ENCODE measurements around the gene LRP5. TPM values are rescaled to one million over a fixed set of nuclear protein-coding genes. Genes with fewer than 3 reads are reported as not detected.

LRP5 gene
- total and polyA plus RNA-seq, 9 of the 15 experiments (the other 6 are each of a cell fraction or from before 2014, with no cell fraction given), result 0.48 to 44.2 (median 13.5) TPM

DNA sequence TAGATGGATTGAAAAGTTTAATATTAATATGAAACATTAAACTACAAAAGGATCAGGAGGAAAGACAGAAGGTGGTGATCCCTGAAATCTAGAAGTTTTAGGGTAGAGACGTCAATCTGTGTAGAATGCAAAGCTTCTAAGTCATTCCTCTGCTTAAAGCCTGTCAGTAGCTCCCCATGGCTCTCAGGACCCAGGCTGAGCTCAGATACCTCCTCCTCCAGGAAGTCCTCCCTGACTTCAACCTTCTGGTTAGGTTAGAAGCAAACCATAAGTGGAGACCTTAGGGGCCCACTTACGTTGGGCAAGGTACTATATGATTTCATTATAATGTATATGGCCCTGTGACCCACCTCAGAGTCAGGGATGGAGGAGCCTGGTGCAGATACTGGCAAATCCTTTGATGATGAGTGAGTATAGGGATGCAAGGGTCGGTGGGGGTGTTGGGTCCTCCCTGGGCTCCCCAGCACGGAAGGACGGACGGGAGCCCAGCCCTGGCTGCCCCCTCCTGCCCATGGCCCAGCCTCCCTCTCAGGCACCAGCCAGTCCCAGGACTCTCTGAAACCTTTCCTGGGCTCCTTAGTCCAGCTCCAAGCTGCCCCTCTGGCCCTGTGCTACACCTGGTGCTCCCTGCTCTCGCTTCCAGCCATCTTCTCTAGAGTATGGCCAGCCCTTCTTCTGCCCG is 145.0 kb downstream of the LRP5 start (continued):
- TF ChIP-seq, protein P1, sequence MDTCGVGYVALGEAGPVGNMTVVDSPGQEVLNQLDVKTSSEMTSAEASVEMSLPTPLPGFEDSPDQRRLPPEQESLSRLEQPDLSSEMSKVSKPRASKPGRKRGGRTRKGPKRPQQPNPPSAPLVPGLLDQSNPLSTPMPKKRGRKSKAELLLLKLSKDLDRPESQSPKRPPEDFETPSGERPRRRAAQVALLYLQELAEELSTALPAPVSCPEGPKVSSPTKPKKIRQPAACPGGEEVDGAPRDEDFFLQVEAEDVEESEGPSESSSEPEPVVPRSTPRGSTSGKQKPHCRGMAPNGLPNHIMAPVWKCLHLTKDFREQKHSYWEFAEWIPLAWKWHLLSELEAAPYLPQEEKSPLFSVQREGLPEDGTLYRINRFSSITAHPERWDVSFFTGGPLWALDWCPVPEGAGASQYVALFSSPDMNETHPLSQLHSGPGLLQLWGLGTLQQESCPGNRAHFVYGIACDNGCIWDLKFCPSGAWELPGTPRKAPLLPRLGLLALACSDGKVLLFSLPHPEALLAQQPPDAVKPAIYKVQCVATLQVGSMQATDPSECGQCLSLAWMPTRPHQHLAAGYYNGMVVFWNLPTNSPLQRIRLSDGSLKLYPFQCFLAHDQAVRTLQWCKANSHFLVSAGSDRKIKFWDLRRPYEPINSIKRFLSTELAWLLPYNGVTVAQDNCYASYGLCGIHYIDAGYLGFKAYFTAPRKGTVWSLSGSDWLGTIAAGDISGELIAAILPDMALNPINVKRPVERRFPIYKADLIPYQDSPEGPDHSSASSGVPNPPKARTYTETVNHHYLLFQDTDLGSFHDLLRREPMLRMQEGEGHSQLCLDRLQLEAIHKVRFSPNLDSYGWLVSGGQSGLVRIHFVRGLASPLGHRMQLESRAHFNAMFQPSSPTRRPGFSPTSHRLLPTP (IDR thresholded peaks at IDR 0.05; ENCODE audit: borderline replicate concordance, extremely low read depth, insufficient read length), result peak; percentile 66
- peak; percentile 55; the same call in 1 of the 2 replicates for TF ChIP-seq SMARCA5 (IDR thresholded peaks at IDR 0.05)
- TF ChIP-seq ZNF212 (CRISPR knock-in tag; IDR thresholded peaks at IDR 0.05), result no peak
- TF ChIP-seq MTA1 (IDR thresholded peaks at IDR 0.05; ENCODE audit: borderline replicate concordance), result no peak
- no peak for TF ChIP-seq DACH1 (IDR thresholded peaks at IDR 0.05; ENCODE audit: partially characterized antibody)
- no peak for TF ChIP-seq KLF6 (CRISPR knock-in tag; IDR thresholded peaks at IDR 0.05; ENCODE audit: borderline replicate concordance)
- TF ChIP-seq BDP1 (IDR thresholded peaks at IDR 0.05; ENCODE audit: insufficient read depth, insufficient read length), result no peak
- TF ChIP-seq CBX3 (IDR thresholded peaks at IDR 0.05; ENCODE audit: borderline replicate concordance in 1 of 2, low read length in 2 of 2), result no peak
- TF ChIP-seq NR1H2 (CRISPR knock-in tag; IDR thresholded peaks at IDR 0.05), result no peak
- TF ChIP-seq ASH1L (IDR thresholded peaks at IDR 0.05; ENCODE audit: borderline replicate concordance, low read depth, partially characterized antibody), result no peak
- TF ChIP-seq MAFF (IDR thresholded peaks at IDR 0.05; ENCODE audit: low read length), result no peak
- TF ChIP-seq FOXA1 (IDR thresholded peaks at IDR 0.05; ENCODE audit: borderline replicate concordance), result no peak
- no peak for TF ChIP-seq MTA3 (IDR thresholded peaks at IDR 0.05; ENCODE audit: borderline replicate concordance)
- no peak for TF ChIP-seq ESRRA (IDR thresholded peaks at IDR 0.05; ENCODE audit: borderline replicate concordance, low read depth)
- TF ChIP-seq, protein P2, sequence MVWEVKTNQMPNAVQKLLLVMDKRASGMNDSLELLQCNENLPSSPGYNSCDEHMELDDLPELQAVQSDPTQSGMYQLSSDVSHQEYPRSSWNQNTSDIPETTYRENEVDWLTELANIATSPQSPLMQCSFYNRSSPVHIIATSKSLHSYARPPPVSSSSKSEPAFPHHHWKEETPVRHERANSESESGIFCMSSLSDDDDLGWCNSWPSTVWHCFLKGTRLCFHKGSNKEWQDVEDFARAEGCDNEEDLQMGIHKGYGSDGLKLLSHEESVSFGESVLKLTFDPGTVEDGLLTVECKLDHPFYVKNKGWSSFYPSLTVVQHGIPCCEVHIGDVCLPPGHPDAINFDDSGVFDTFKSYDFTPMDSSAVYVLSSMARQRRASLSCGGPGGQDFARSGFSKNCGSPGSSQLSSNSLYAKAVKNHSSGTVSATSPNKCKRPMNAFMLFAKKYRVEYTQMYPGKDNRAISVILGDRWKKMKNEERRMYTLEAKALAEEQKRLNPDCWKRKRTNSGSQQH (CRISPR knock-in tag; IDR thresholded peaks at IDR 0.05), result no peak
- no peak for TF ChIP-seq CBFA2T3 (IDR thresholded peaks at IDR 0.05)
- no peak for TF ChIP-seq ZNF408 (CRISPR knock-in tag; IDR thresholded peaks at IDR 0.05; ENCODE audit: low read depth)
- TF ChIP-seq KLF13 (tag; IDR thresholded peaks at IDR 0.05; ENCODE audit: borderline replicate concordance, low read depth), result no peak
- no peak for TF ChIP-seq HDAC8 (tag; IDR thresholded peaks at IDR 0.05)
- TF ChIP-seq ZNF436 (CRISPR knock-in tag; IDR thresholded peaks at IDR 0.05), result peak; percentile 96
- TF ChIP-seq ZNF23 (CRISPR knock-in tag; IDR thresholded peaks at IDR 0.05), result no peak
- TF ChIP-seq NFIX (CRISPR knock-in tag; IDR thresholded peaks at IDR 0.05; ENCODE audit: low read depth), result no peak
- TF ChIP-seq PBX2 (CRISPR knock-in tag; IDR thresholded peaks at IDR 0.05; ENCODE audit: low read depth), result no peak
- TF ChIP-seq PBX2 (tag; conservative IDR thresholded peaks at IDR 0.05; ENCODE audit: low read depth), result no peak

Measured in K562 (cell line).